Right lobe of liver (tissue), 4 donors: ENCODE measurements around the gene PDE7B.
"Not testable (repeated sequence)": the region's sequence is repeated elsewhere in the genome, so short reads cannot be mapped to it uniquely, and the experiment has no call there.

Experiments used
- POLR2A ChIP-seq: fragments of 450-650 bp; IDR thresholded peaks from one replicate; pipeline ENCODE4 v1.6.1; 2017; ENCODE audit warnings: antibody characterized with exemption, mild to moderate bottlenecking
- TF ChIP-seq, protein P1 (sequence below), 4 donors: fragments of 200-600 bp in 3 of 4; fragments of 450-650 bp in 1 of 4; IDR thresholded peaks; one replicate each; pipeline versions ENCODE4 v1.5.1 to v1.8.0; 2016 to 2022; ENCODE audit warnings: antibody characterized with exemption in 4 of 4, mild to moderate bottlenecking in 2 of 4
- donor health status: DM: no; HTN: no; CAD: no.
- donor health status: DM: no; HTN: no; CAD: no.
- donor health status: DM: no; HTN: yes; CAD: no.

DNA sequence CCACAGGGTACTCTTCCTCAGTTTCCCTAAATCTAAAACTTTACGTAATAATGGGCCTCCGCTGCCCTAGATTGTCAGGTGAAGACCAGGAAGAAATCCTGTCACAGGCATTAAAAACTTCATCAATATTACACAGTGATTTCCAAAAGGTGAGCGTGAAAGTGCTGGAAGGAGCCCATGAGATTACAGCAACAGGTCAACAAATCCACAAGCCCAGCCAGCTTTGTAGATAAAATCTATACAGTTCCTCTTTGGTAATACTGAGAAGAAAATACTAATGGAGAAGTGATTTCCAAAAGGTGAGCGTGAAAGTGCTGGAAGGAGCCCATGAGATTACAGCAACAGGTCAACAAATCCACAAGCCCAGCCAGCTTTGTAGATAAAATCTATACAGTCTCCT lies 254.3 kb downstream of the PDE7B start:
- not testable (repeated sequence) for TF ChIP-seq POLR2A
- TF ChIP-seq, protein P1, sequence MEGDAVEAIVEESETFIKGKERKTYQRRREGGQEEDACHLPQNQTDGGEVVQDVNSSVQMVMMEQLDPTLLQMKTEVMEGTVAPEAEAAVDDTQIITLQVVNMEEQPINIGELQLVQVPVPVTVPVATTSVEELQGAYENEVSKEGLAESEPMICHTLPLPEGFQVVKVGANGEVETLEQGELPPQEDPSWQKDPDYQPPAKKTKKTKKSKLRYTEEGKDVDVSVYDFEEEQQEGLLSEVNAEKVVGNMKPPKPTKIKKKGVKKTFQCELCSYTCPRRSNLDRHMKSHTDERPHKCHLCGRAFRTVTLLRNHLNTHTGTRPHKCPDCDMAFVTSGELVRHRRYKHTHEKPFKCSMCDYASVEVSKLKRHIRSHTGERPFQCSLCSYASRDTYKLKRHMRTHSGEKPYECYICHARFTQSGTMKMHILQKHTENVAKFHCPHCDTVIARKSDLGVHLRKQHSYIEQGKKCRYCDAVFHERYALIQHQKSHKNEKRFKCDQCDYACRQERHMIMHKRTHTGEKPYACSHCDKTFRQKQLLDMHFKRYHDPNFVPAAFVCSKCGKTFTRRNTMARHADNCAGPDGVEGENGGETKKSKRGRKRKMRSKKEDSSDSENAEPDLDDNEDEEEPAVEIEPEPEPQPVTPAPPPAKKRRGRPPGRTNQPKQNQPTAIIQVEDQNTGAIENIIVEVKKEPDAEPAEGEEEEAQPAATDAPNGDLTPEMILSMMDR (IDR thresholded peaks at IDR 0.05), result not testable (repeated sequence)
